Fibroblast of villous mesenchyme (primary cell): ENCODE measurements around the gene KCTD20. TPM values are rescaled to one million over a fixed set of nuclear protein-coding genes. Genes with fewer than 3 reads are reported as not detected.

Experiments
- DNase-seq: peaks from one replicate; pipeline ENCODE4 v3.0.0-alpha.2; 2010; ENCODE audit warnings: low read depth
- H3K4me3 ChIP-seq: 2 replicates; pipeline ENCODE4 v1.5.1; 2011; ENCODE audit warnings: low read depth, mild to moderate bottlenecking, low read length
- CTCF ChIP-seq: IDR thresholded peaks from 2 replicates; pipeline ENCODE4 v1.5.1; 2012; ENCODE audit warnings: low read depth, mild to moderate bottlenecking, low read length; ENCODE audit not compliant: insufficient read depth
- total RNA-seq: library from RNA; depleted of rRNA; stranded (reverse); fragments of >200 nt; gene quantifications from 2 replicates; pipeline ENCODE4 v1.2.3, GENCODE V29; 2012

Gene KCTD20
- total RNA-seq, 1 donor = 143 TPM

- no peak overlapping the region for H3K4me3 ChIP-seq
- no peak for TF ChIP-seq CTCF
- DNase-seq = no peak
Measured at GRCh38 chr6:36431197-36431596, 11.6 kb upstream of the KCTD20 start.

DNA sequence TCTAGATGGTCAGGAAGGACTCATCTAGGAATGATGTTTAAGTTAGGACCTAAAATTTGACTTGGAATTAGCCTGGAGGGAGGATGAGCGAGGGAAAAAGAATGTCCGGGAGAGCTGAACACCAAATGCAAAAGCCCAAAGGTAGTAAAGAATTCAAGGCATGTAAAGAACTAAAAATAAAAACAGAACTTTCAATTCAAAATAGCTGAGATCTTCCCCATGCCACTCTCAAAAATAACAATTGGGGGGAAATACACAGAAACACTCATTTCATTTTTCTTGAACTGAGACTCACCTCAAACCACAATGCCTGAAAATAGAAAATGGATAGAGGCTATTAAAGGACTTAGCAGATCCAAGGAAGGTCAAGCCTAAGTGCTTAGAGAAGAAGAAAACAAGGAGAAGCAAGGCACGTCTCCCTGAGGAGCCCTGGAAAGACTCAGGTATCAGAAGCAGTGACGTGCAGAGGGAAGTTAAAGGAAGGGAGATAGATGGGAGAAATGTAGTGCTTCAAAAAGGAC, 10.6 kb upstream of the KCTD20 start:
- no peak overlapping the region for H3K4me3 ChIP-seq
- DNase-seq = peak; percentile 31
- no peak for TF ChIP-seq CTCF

DNA sequence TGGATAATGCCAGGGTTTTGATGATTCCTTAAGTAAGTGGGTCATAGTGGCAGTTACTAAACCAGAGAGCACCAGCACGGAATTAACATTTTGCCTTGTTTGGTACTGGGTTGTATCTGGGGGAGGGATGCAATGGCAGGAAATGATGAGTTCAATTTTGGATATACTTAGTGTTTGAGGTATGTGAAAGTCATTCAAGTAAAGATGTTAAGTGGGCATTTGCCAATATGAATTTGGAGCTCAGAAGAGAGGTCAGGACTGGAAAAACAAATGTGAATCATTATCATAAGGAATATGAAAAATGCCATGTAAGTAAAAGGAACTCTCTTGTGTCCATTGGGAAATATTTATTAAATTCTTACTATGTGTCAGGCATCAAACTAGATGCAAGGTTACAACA, 6.3 kb upstream of the KCTD20 start:
- TF ChIP-seq CTCF = no peak
- DNase-seq = no peak
- no peak overlapping the region for H3K4me3 ChIP-seq

- peak; percentile 100 for DNase-seq
- H3K4me3 ChIP-seq = no peak overlapping the region
- no peak for TF ChIP-seq CTCF
Measured at GRCh38 chr6:36441307-36441894, 1.4 kb upstream of the KCTD20 start.

GRCh38 chr6:36442103-36442670, 613 bp upstream of the KCTD20 start:
- H3K4me3 ChIP-seq = peak overlapping the region; percentile 94
- TF ChIP-seq CTCF = no peak
- no peak for DNase-seq

GRCh38 chr6:36443471-36444428, 950 bp downstream of the KCTD20 start:
- H3K4me3 ChIP-seq = peak overlapping the region; percentile 94
- peak; percentile 19 for TF ChIP-seq CTCF
- peak; percentile 39 for DNase-seq
